HG02642 (cell line): ENCODE data around the gene MELTF.

Experiments
- ATAC-seq: cut with Tn5 transposase; IDR thresholded peaks from one replicate; pipeline ENCODE4 v1.9.1; 2021; ENCODE audit warnings: mild to moderate bottlenecking; ENCODE audit not compliant: unreplicated experiment, poor library complexity

The MELTF gene

GRCh38 chr3:197012540-197012883 is 17.1 kb downstream of the MELTF start:
- no peak for ATAC-seq

DNA sequence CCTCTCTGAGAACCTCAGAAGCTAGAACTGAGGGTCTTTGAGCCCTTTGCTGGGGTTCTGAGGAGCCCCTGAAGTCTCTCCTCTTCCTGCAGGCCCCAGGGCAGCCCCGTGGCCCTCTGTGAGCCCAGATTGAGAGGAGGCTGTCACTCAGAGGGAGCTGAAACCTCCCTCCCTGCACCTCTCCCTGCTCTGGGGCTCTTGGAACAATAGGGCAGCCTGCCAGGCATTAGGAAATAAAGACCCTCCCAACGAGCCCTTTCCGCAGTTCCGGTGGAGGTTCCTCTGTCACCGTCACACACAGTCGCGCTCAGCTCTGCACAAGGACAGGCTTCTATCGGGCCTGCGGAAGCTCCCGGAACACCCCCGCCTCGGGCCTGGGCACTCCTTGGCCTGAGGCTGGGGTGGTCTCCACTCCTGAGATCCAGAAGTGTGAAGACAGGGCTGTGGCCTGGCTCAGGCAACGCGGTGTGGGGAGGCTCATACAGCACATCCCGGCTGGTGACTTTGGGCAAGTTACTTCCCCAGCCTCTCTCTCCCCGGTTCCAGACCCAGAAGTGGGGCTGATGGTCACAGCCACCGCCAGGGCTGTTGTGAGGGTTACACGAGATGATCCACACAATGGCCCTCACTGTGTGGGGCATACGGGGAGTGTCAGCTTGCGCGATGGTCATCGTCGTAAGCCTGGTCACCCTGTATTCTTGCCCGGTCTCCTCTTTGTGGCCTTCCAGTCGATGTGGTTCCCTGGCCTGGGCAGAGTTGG is 17.7 kb downstream of the MELTF start:
- no peak for ATAC-seq

DNA sequence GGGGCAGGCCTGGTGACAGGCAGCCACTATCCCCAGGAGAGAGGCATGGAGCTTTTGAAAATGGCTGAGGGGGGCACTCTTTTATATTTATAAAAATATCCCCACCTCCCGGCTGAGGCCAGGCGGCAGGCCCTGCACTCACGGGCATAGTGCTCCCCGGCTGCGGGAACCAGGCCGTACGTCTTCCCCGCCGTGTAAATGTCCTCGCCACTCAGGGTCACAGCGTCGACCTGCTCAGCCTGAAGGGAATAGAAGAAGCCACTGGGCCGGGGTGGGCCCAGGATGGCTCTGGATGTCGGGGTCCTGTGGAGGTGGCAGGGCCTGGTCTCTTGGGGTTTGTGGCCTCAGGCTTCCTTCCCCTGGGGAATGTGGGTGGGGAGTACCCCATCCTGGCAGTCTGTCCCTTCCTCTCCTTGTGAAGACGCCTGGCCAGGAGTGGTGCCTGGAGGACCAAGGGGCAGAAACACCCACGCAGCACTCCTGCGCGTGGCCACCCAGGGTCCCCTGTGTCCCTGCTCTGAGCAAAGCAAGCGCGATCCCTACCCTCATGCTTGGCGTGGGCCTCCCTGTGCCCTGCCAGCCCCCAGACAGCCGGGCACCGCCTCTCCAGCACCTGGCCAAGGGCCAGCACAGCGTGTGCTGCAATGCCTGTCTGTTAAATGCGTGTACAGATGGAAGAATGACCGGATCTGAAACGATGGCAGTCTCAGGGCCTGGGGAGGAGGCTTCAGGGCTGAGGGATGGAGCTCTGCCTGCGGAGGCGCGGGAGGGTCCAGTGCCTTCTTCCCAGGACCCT is 18.9 kb downstream of the MELTF start:
- ATAC-seq = no peak

DNA sequence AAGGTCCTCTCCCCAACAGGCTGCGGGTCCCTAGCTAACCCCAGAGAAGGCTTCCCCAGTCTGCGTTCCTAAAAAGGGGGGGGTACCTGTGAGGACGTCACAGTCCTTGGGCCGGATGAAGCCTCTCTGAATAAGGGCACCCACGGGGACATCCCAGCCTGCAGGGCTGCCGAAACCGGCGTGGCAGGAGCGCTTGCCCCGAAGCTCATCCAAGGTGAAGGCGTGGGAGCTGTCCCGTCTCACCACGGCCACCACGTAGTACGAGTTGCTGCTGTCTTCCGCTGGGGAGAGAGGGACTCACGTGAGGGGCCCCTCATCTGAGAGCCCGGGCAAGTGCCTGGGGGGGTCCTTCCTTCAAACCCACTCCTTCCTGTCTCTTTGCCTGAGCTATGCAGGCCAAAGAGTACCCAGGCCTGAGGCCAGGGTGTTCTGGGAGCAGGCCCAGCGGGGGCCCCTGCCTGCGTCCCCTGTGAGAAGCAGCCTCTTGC is 20.0 kb downstream of the MELTF start:
- ATAC-seq = no peak

DNA sequence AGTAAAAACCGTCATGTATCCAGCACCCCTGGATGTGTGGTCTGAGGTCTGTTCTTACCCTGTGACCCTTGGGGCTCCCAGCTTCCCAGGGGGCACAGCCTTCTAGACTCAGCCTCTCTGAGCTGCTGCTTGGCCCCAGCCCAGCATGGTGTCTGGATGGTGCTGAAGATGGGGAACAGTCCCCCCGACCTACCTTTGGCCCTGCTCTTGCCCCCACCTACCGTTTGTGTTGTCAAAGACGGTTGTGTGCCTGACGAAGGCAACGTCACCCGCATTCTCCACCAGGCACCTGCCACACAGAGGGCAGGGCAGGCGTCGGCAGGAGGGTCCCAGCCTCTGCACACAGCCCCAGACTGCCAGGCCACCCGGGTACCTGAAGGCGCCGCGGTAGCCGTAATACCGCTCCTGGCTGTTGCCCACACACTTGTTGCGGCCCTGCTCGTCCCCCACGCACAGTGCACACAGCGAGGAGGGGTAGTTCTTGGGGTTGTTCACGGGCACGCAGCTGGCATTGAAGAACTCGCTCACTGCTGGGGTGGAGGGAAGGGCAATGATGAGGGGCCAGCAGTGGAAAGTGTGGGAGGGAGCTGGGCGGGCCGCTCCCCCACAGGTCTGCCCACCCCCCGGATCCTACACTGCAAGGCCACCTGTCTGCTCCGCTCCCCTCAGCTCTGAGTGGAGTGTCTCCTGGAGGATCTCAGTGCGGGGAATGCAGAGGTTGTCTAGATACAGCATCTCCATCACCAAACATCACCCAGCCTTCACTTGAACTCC is 21.0 kb downstream of the MELTF start:
- no peak for ATAC-seq

GRCh38 chr3:197007953-197008352 is 21.7 kb downstream of the MELTF start:
- no peak for ATAC-seq

GRCh38 chr3:197007296-197007940 is 22.2 kb downstream of the MELTF start:
- ATAC-seq = no peak

DNA sequence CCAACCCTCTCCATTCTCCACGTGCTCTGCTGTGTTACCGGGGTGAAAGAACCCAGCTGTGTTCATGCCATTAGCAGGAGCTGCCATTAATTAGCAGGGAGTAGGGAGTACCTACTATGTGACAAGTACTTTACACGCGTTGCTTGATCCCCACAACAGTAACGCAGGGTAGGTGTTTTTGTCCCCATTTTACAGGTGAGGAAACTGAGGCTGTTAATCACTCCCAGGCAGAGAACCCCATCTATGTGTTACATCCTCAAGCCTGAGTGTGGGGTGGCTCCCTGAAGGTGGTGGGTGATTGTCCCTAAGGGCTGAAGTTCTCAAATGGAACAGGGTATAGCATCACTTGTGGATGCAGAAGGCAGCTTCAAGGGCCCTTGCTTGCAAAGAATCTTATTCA is 22.8 kb downstream of the MELTF start:
- ATAC-seq = no peak

DNA sequence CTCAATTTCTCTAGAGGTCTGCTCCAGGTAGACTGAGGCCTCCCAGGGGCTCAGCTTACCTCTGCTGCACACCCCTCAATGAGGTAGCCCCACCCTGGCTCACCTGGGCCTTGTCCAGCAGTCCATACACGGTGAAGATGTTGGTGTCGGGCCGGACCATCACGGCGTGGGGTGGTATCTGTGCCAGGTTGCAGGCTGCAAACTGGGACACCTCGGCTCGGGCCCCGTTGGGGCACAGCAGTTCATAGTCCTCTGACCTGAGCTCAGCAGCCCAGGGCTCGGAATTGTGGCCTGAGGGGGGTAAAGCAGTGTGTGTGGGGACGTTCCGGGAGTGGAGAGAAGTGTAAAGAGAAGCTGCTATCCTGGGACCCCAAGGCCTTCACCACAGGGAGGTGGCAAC is 23.2 kb downstream of the MELTF start:
- ATAC-seq = no peak

DNA sequence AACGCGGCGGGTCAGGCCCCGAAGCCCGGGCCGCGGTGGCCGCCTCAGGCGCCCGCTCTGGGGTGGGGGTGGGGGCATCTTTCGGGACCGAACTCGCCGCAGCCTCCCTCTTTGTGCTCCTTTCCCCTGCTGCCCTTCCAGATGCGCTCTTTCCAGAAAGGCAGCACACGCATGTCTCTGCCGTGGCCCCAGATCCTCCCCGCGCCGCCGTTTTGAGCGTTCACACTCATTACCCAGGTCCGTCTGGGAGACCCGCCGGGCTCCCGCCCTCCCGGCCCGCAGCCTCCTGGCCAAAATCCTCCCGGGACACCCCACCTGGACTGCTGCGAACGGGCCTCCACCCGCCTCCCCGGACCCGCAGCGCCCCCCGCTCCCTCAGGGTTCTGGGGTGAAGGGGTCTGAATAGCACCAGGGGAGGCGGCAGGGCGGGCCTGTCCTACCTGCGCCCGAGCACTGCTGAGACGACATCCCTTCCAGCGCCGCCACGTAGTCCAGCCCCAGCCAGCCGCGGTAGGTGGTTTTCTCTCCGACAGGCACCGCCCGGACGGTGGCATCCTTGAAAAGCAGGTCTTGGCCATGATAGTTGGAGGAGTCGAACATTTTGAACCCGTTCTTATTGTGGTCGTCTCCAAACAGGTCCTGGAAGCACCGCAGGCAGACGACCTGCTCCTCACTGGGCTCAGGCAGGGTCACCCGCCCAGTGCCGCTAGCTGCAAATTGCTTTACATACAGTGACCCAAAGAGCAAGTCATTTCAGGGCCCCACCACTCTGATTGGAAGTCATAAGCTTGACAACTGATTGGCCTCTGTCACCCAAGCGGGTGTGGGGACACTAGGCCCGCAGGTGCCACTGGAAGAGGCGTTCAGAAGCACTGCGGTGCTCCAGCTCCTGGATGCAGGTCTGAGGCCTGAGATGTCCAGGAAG is 25.9 kb downstream of the MELTF start:
- ATAC-seq = peak; percentile 14

DNA sequence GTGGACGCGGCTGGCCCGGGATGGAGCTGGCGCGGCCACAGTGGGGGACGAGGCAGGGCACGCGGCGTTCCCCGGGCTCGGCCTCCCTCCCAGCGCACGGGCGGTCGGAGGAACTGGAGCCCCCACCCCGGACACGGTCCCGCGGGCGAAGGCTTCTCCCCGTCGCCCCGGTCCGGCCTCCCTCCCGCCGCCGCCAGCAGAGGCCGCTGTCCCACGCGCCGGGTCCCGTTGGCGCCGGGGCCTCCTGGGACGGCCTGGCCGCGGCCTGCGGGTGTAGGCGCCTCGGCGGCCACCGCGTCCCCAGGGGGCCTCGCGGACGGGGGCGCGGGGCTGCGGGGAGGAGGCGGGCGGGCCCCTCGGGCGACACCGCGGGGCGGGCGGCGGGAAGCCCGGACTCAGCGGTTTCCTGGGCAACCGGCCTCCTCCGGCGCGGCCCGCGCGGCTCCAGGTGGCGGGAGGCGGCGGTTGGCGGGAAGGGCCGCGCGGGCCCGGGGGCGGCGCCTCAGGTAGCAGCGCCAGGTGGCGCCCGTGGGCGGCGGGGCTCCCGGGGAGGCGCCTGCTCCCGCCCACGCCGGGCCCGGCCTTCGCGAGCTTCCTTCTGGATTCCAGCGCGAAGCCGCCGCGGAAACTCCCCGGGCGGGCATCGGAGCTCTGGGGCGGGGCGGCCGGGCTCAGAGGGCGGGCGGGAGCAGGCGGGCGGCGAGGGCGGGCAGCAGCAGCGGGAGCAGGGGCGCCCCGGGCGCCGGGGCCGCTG is 26.7 kb downstream of the MELTF start:
- peak; percentile 74 for ATAC-seq

DNA sequence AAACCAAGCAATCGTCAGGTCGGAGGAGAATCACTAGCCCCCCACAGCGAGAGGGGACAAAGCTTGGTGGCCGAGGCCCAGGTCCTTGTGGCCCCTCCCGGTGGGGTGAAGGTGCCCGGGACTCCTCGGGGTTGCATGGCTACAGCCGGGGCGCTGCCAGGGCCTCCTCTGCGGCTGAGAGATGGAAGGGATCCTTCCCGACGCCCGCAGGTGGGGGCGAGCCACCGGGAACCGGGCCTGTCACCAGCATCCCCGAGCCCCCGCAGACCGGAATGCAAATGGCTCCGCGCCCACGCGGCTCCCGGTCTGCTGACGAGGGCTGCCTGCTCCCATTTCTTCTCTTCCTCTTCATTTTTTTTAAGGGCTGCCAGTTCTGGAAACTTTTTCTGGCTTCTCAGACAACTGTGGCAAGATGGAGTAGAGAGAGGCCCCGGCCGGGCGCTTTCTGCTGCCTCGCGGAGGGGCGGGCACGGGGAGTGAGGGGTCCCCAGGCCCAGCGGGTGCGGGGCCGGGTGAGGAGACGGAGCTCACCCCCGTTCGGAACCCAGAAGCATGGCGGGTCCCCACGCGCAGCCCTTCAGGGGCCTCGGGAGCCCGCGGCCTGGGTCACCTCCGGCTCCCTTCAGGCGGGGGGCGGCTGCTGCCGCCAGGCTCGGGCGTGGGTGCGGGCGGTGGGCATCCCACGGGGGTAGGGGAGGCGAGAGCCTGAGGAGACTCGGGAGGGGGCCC is 27.5 kb downstream of the MELTF start:
- no peak for ATAC-seq

DNA sequence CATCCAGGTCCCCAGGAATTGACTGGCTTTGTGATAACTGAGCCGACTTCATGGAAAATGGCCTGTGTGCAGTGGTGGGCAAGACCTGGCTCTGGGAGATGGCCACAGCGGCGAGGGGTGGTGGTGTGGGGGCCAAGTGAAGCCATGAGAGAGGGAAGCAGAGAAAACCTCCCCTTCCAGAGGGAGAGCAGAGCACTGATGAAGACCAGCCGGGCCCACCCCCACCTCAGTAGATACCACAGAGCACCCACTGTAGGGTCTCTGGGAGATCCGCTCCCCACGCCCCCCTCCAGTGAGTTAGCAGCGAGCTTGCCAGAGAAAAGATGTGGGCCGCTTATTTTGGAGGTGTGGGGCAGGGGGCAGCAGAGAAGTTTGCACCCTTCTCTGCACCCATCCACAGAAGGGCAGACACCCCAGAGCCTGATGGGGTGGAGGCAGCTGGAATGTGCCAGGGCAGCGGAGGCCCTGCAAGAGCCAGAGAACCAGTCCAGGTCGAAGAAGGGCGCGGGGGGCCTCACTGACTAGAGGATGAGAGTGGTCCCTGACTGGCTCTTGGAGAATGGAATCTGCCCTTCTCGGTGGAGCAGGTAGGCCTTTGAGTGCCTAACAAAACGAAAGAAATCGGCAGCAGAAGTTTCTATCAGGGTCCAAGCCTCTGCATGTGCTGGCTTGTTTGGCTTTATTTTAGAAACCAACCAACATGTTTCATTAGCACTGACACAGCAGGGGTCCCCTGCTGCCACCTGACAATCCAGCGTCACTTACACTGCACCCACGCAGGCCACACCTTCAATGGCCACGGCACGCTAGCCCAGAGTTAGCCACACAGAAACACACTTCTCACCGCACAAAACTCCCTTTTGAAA is 28.3 kb downstream of the MELTF start:
- ATAC-seq = no peak

DNA sequence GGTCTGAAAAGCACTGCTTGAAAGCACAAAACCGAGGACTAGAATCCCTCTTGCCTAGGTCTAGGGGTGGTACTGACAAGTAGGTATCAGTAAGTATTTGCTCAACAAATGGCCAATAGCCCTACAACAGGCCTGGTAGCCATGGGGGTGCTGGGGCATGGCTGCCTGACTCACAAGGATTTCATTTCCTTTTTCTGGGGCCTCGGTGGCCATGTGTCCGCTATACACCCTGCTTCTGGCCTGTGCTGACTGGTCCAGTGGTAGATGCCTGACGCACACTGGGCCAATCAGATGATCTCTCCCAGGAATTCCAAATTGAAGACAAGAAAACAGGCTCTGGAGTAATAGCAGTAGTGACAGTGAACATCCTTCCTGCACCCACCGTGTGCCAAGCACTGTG is 29.4 kb downstream of the MELTF start:
- no peak for ATAC-seq

DNA sequence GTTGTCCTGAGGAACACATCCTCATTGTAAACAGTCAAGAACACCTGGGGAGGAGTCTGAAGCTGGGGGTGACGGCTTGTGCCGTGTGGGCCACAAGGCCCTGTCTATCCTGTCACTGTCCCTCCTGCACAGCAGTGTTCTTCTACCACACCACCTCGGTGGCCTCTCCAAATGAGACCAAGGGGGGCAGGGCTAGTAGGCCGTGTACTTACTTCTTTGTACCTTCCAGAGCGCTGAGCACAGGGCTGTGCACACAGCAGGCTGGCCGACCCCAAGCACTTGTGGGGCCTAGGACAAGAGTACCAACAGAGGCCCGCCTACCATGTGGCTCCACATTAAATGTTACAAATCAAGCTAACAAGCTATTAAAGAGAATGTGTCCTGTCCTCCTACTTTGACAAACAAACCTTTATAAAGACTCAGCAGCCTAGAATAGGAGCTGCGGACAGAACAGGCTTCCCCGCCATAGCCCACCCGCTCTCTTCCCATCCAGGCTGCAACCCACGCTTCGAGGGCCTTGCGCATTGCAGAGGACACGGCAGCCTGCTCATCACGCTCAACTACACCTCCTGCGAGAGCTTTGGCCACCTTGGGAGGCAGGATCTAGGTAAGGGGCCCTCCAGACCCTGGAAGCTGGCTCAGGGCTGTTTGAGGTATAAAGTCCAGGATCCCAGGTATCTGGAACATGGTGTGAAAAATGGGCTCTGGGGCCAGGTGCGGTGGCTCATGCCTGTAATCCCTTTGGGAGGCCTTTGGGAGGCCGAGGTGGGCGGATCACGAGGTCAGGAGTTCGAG is 30.5 kb downstream of the MELTF start:
- ATAC-seq = no peak

GRCh38 chr3:196997311-196997710 is 32.3 kb downstream of the MELTF start:
- ATAC-seq = no peak
